ENCODE data around the gene CACNA1D.

DNA sequence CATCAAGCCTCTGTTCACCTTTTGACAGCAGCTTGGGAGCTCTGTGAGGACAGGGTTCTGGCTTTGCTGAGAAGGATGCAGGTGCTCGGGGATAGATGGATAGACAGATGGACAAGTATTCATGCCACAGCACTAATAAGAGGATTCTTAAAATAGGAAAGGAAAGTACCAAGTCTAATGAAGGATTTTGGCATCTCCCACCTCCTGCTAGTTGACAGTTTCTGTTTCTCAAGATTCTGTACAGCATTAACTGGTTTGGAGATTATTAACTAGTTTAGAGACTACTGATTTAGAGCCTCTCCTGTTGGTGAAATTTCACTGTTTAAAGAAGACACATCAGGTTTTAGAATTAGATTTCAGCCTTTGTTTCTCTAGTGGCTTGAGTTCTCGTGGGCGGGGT is 152.3 kb downstream of the CACNA1D start:
- TF ChIP-seq, protein P1, sequence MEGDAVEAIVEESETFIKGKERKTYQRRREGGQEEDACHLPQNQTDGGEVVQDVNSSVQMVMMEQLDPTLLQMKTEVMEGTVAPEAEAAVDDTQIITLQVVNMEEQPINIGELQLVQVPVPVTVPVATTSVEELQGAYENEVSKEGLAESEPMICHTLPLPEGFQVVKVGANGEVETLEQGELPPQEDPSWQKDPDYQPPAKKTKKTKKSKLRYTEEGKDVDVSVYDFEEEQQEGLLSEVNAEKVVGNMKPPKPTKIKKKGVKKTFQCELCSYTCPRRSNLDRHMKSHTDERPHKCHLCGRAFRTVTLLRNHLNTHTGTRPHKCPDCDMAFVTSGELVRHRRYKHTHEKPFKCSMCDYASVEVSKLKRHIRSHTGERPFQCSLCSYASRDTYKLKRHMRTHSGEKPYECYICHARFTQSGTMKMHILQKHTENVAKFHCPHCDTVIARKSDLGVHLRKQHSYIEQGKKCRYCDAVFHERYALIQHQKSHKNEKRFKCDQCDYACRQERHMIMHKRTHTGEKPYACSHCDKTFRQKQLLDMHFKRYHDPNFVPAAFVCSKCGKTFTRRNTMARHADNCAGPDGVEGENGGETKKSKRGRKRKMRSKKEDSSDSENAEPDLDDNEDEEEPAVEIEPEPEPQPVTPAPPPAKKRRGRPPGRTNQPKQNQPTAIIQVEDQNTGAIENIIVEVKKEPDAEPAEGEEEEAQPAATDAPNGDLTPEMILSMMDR (IDR thresholded peaks at IDR 0.05): no peak
- TF ChIP-seq POLR2A (IDR thresholded peaks at IDR 0.05) (no peak), POLR2AphosphoS5 (IDR thresholded peaks at IDR 0.05) (no peak), EP300 (IDR thresholded peaks at IDR 0.05; ENCODE audit: low read depth) (no peak)
